ENCODE data around the gene FAM124A. TPM values are rescaled to one million over a fixed set of nuclear protein-coding genes. Genes with fewer than 3 reads are reported as not detected.

Gene FAM124A
- total and polyA plus RNA-seq, 12 donors = 0.78 to 11.7 (median 3.4) TPM

- no peak for DNase-seq
- Histone ChIP-seq H3K27me3 (no peaks in the 10 kb centered on the region), H3K4me3 (no peak overlapping the region), H3K9me3 (replicated peaks in 1 of 3) (no peaks in the 10 kb centered on the region), H3K36me3 (replicated peaks in 1 of 2) (no peaks in the 10 kb centered on the region), H3K27ac (no peak overlapping the region), H3K4me1 (replicated peaks in 1 of 2) (no peaks in the 10 kb centered on the region)
- WGBS, 4 donors = 88 to 97% (median 96%) methylated on average over 6 of the region's 6 CpGs
- no peak for TF ChIP-seq CTCF (IDR thresholded peaks at IDR 0.05)
- no peak for TF ChIP-seq POLR2A (IDR thresholded peaks at IDR 0.05)
- intact Hi-C loops (cut with DNase I) = no loop called here
These were observed 103.6 kb downstream of the FAM124A start for GRCh38 chr13:51325837-51326236.

- Histone ChIP-seq H3K4me3 (no peak overlapping the region), H3K4me1 (replicated peaks in 1 of 2) (no peaks in the 10 kb centered on the region), H3K27ac (no peak overlapping the region), H3K36me3 (replicated peaks in 1 of 2) (no peaks in the 10 kb centered on the region), H3K9me3 (replicated peaks in 1 of 3) (no peaks in the 10 kb centered on the region), H3K27me3 (no peaks in the 10 kb centered on the region)
- TF ChIP-seq CTCF (IDR thresholded peaks at IDR 0.05) (no peak), POLR2A (IDR thresholded peaks at IDR 0.05) (no peak)
- 85 to 91% (median 89%) methylated on average over 2 of the region's 2 CpGs for WGBS, 4 donors
- DNase-seq = no peak
- intact Hi-C loops (cut with DNase I) = no loop called here
These were observed 104.6 kb downstream of the FAM124A start for GRCh38 chr13:51326777-51327176.

GRCh38 chr13:51327961-51328360 lies 105.8 kb downstream of the FAM124A start:
- Histone ChIP-seq H3K27me3 (no peaks in the 10 kb centered on the region), H3K4me1 (replicated peaks in 1 of 2) (no peaks in the 10 kb centered on the region), H3K36me3 (replicated peaks in 1 of 2) (no peaks in the 10 kb centered on the region), H3K9me3 (replicated peaks in 1 of 3) (no peaks in the 10 kb centered on the region), H3K27ac (no peak overlapping the region), H3K4me3 (no peak overlapping the region)
- TF ChIP-seq POLR2A (IDR thresholded peaks at IDR 0.05) (no peak), CTCF (IDR thresholded peaks at IDR 0.05) (no peak)
- intact Hi-C loops (cut with DNase I) = no loop called here
- WGBS, 4 donors = 89 to 98% (median 95%) methylated on average over 2 of the region's 2 CpGs
- DNase-seq = no peak

GRCh38 chr13:51328488-51328887 lies 106.3 kb downstream of the FAM124A start:
- no peaks in the 10 kb centered on the region for H3K27me3 ChIP-seq
- no peak overlapping the region for H3K4me3 ChIP-seq
- DNase-seq = no peak
- WGBS, 4 donors = 71 to 77% (median 73%) methylated on average over 4 to 6 of the region's 6 CpGs
- no peaks in the 10 kb centered on the region for H3K9me3 ChIP-seq (replicated peaks in 1 of 3)
- intact Hi-C loops (cut with DNase I) = no loop called here
- no peak overlapping the region for H3K27ac ChIP-seq
- no peaks in the 10 kb centered on the region for H3K36me3 ChIP-seq (replicated peaks in 1 of 2)
- TF ChIP-seq CTCF (IDR thresholded peaks at IDR 0.05) = no peak
- no peak for TF ChIP-seq POLR2A (IDR thresholded peaks at IDR 0.05)
- no peaks in the 10 kb centered on the region for H3K4me1 ChIP-seq (replicated peaks in 1 of 2)
